Measurements from ENCODE around the gene SLC44A4.
"Not testable (repeated sequence)": the region's sequence is repeated elsewhere in the genome, so short reads cannot be mapped to it uniquely, and the experiment has no call there.

The SLC44A4 gene

DNA sequence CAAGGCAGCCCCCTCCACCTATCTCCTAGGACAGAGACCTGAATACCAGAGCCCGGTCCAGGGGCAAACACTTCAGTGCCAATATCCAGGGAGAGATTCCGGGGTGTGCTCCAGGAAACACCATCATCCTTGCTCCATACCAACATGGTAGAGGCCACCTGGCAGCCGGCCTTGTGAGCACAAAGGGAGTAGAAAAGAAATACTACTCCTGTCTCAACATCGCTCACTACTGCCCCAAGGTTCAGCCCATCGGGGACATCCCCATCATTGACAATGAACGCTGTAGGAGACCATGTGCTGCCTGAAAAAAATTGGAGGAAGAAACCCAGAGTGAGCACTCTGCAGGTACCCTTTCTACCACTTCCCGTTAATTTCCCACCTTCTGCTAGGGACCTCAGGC, 17.6 kb downstream of the SLC44A4 start:
- no peak overlapping the region for H3K27ac ChIP-seq
- no peak for TF ChIP-seq ZFX (IDR thresholded peaks at IDR 0.05)
- TF ChIP-seq, protein P1, sequence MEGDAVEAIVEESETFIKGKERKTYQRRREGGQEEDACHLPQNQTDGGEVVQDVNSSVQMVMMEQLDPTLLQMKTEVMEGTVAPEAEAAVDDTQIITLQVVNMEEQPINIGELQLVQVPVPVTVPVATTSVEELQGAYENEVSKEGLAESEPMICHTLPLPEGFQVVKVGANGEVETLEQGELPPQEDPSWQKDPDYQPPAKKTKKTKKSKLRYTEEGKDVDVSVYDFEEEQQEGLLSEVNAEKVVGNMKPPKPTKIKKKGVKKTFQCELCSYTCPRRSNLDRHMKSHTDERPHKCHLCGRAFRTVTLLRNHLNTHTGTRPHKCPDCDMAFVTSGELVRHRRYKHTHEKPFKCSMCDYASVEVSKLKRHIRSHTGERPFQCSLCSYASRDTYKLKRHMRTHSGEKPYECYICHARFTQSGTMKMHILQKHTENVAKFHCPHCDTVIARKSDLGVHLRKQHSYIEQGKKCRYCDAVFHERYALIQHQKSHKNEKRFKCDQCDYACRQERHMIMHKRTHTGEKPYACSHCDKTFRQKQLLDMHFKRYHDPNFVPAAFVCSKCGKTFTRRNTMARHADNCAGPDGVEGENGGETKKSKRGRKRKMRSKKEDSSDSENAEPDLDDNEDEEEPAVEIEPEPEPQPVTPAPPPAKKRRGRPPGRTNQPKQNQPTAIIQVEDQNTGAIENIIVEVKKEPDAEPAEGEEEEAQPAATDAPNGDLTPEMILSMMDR (conservative IDR thresholded peaks at IDR 0.05), result no peak

DNA sequence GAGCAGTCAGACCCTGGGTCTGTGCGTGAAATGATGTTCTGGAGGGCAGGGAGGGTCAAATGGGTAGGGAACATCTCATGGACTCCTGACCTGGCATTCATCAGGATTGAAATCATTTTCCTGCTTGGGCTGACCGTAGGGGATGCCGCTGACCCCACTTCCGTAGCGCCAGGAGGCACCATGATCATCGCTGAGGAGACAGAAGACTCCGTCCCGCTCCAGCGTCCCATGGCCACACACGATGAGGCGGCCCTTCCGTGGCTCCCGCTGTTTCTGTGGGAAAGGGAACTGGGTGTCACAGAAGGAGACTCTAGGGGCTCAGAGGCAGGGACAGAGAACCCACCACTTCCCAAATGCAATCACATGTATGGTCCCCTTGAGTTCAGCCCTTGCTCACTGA, 18.4 kb downstream of the SLC44A4 start:
- no peak for TF ChIP-seq ZFX (IDR thresholded peaks at IDR 0.05)
- TF ChIP-seq, protein P1 (conservative IDR thresholded peaks at IDR 0.05), result no peak
- H3K27ac ChIP-seq, result no peak overlapping the region

DNA sequence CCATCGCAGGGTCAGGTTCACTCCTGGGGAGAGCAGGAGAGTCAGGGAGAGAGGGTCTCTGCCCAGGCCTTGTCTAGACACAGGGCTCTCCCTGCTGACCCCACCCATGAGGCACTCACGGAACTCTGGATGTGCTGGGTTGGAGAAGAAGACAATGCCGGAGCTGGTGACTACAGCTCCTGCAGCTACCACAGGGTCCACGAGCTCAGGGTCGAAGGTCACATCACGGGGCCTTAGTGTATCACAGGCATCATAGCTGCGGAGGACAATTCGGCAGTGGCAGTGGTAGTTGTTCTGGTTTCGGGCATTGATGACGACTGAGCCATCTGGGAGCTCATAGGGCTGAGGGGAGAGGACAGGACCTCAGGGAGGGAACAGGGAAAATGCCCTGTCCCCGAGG, 18.9 kb downstream of the SLC44A4 start:
- TF ChIP-seq, protein P1 (conservative IDR thresholded peaks at IDR 0.05), result no peak
- no peak for TF ChIP-seq ZFX (IDR thresholded peaks at IDR 0.05)
- no peak overlapping the region for H3K27ac ChIP-seq

DNA sequence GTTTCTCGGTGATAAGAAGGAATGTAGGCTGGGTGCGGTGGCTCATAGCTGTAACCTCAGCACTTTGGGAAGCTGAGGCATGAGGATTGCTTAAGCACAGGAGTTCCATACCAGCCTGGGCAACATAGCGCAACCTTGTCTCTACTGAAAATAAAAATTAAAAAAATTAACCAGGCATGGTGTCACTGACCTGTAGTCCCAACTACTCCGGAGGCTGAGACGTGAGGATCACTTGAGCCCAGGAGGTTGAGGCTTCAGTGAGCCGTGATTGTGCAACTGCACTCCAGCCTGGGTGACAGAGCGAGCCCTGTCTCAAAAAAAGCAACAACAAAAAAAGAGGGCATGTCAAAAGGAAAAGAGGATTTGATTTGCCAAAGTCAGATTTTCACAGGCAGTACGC, 20.1 kb downstream of the SLC44A4 start:
- TF ChIP-seq, protein P1 (conservative IDR thresholded peaks at IDR 0.05), result no peak
- no peak for TF ChIP-seq ZFX (IDR thresholded peaks at IDR 0.05)
- no peak overlapping the region for H3K27ac ChIP-seq

DNA sequence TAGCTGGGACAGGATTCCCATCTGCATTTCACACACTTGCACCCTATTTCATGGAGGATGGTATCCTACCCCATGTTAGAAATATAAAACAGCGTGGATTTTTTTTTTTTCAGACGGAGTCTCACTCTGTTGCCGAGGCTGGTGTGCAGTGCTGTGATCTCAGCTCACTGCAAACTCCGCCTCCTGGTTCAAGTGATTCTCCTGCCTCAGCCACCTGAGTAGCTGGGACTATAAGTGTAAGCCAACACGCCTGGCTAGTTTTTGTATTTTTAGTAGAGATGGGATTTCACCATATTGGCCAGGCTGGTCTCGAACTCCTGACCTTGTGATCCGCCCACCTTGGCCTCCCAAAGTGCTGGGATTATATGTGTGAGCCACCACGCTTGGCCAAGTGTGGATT, 21.0 kb downstream of the SLC44A4 start:
- not testable (repeated sequence) for H3K27ac ChIP-seq

DNA sequence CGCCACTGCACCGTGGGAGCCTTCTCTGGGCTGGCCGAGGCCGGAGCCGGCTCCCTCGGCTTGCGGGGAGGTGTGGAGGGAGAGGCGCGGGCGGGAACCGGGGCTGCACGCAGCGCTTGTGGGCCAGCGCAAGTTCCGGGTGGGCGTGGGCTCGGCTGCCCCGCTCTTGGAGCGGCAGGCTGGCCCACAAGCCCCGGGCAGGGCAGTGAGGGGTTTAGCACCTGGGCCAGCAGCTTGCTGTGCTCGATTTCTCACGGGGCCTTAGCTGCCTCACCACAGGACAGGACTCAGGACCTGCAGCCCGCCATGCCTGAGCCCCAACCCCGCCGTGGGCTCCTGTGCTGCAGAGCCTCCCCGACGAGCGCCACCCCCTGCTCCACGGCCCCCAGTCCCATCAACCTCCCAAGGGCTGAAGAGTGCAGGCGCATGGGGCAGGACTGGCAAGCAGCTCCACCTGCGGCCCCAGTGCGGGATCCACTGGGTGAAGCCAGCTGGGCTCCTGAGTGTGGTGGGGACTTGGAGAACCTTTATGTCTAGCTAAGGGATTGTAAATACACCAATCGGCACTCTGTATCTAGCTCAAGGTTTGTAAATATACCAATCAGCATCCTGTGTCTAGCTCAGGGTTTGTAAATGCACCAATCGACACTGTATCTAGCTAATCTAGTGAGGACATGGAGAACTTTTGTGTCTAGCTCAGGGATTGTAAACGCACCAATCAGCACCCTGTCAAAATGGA, 26.6 kb downstream of the SLC44A4 start:
- H3K27ac ChIP-seq, result not testable (repeated sequence)

DNA sequence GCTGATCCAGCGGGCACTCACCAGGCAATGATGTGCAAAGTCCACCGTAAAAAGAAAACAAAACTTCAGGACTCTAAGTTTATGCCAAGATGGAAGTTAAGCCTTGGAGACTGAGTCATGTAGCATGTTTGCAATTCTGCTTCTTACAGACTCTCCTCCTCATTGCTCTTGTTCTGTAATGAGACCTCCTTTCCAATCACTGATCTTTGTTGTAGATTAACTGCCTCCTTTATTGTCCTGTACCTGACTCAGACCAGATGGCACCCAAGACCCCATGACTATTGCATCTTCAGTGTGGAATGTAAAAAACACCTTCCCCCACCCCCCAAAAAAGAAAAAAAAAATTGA, 27.3 kb downstream of the SLC44A4 start:
- TF ChIP-seq ZFX (IDR thresholded peaks at IDR 0.05), result no peak
- TF ChIP-seq, protein P1 (conservative IDR thresholded peaks at IDR 0.05), result no peak
- H3K27ac ChIP-seq, result no peak overlapping the region

DNA sequence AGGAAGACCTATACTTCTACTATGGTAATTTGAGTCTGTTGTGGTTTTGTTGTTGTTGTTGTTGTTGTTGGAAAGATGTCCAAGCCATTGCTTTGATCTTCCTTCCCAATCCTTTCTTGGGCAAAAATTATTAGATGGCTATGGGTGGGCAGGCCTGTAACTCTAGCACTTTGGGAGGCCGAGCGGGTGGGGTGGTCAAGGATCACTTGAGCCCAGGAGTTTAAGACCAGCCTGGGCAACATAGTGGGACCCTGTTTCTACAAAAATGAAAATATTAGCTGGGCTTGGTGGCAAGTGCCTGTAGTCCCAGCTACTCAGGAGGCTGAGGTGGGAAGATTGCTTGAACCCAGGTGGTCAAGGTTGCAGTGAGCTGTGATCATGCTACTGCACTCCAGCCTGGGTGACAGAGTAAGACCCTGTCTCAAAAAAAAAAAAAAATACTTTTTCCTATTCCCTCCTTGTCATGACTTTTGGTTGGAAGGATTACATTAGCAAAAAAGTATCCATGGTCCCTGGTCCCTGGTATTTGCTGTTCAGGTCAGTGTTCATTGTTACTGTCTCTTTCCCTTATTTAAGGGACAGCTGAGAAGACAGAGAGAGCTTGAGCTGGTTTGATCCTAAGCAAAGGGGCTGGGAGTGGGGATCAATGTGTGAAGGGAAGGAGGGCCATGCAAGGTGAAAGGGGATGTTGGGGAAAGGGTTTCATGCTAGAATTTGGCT, 27.9 kb downstream of the SLC44A4 start:
- TF ChIP-seq ZFX (IDR thresholded peaks at IDR 0.05), result no peak
- TF ChIP-seq, protein P1 (conservative IDR thresholded peaks at IDR 0.05), result no peak

More for the DNA sequence above, 27.9 kb downstream of the SLC44A4 start:
- no peak overlapping the region for H3K27ac ChIP-seq
